ENCODE measurements around the gene C1orf198.

C1orf198 gene

GRCh38 chr1:230834292-230834691 is 34.0 kb downstream of the C1orf198 start:
- no peak for DNase-seq (ENCODE audit: low read depth in 2 of 2, low spot score in 1 of 2)

DNA sequence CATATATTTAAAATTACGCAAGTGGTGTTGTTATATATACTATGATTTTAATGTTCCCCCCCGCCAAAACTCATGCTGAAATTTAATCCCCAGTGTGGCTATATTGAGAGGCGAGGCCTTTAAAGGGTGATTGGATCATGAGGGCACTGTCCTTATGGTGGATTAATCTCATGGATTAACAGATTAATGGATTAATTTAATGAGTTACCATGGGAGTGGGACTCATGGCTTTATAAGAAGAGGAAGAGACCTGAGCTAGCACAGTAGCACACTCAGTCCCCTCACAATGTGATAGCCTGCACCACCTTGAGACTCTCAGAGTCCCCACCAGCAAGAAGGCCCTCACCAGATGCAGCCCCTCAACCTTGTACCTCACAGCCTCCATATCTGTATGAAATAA is 34.8 kb downstream of the C1orf198 start:
- no peak for DNase-seq (ENCODE audit: low read depth in 2 of 2, low spot score in 1 of 2)

DNA sequence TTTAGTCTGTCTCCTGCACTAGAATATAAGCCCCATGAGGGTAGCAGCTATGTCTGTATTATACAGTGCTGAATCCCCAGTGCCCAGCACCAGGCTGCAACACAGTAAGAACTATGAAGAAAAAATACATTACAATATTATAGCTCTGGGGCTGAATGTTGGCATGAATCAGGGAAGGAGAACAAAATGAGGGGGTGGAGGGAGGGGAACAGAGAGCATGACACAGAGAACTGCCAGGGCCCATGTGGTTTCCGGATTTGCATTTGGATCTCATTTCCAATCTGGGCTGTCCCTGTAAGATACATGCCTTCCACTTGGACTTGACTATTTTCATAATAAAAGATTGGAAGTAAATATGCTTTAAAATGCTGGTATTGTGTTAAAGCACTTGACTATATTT is 35.8 kb downstream of the C1orf198 start:
- DNase-seq (ENCODE audit: low read depth in 2 of 2, low spot score in 1 of 2), result no peak

DNA sequence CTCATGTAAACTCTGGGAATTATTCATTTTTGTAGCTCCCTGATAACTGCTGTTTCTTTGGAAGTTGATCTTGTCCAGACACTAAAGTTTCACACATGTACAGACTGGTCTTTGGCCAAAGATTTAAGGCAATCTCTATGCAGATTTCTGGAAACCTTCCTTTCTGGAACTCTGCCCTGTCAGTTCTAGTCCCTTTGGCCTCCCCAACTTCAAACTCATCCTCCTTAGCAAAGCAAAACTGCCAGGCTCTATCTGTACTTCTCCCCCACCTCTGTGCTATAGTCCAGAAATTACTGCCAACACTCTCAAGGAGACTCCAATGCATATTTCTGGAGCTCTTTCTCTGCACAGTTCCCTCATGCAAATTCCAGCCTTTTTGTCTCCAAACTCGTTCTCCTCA is 36.5 kb downstream of the C1orf198 start:
- no peak for DNase-seq (ENCODE audit: low read depth in 2 of 2, low spot score in 1 of 2)

DNA sequence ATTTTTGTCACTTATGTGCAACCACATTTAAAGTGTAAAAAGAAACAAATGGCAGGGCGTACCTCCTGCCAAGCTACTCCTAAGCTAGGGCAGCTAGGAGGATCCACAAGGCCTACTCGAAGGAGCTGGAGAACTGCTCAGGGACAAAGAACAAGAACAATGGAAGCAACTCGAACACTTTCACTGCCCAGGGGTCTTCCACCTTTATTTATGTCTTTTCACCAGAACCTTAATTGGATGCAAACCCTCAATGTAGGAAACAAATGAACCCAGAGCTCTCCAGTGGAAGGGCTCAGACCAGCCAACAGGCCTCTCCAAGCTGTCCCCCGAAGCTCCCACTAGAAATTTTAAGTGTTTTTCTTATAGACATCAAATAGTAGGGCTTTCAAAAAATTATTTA is 39.9 kb downstream of the C1orf198 start:
- DNase-seq (ENCODE audit: low read depth in 2 of 2, low spot score in 1 of 2), result no peak

- DNase-seq (ENCODE audit: low read depth in 2 of 2, low spot score in 1 of 2), result no peak
Observed at GRCh38 chr1:230827801-230828200, 40.5 kb downstream of the C1orf198 start.

- DNase-seq (ENCODE audit: low read depth in 2 of 2, low spot score in 1 of 2), result no peak
Observed at GRCh38 chr1:230827081-230827681, 41.1 kb downstream of the C1orf198 start.

DNA sequence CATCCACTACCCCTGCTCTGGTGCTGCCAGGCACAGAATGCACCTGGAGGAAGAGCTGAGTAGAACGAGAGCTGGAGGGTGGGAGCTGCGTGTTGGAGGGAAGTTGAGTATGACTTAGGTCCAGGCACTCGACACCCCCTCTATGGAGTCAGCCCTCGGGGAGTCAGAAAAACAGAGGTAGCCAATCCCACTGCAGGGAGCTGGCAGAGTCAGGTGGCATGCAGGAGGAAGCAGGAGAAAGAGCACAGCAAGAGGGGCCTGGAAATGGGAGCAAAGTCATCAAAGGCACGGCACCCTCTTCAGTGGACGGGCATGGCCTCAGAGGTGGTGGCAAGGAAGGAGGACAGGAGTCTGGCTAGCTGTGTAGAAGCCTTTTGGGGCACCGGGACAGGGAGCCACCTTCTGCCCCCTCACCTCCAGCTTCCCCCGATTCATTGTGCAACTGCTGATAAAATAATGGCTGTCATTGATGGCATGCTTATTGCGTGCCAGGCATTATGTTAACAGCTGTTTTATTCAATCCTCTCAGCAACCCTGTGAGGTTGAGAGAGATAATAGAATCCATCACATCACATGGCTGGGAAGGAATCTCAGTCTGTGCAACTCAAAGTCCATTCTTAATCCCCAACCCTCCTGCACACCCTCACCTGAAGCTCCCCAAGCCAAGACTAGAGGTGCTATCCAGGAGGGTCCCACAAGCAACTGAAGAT is 42.0 kb downstream of the C1orf198 start:
- DNase-seq (ENCODE audit: low read depth in 2 of 2, low spot score in 1 of 2), result no peak

DNA sequence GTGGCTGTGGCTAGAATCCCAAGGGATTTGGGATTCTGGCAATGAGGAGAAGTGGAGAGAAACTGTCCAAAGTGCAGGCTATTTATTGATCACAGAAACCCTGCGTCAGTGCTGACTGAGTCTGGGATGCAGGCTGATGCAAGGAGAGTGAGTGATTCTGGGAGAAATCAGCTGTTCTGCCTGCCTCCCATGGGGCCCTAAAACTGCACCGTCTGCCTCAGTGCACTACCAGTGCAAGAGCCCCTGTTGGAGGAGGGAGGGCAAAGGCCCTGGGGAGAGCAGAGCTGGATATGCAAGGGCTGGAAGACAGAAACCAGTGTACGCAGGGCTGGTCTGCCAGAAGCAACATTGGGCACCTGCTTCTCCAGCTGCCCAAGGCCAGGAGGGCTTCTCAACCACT is 42.6 kb downstream of the C1orf198 start:
- DNase-seq (ENCODE audit: low read depth in 2 of 2, low spot score in 1 of 2), result no peak

DNA sequence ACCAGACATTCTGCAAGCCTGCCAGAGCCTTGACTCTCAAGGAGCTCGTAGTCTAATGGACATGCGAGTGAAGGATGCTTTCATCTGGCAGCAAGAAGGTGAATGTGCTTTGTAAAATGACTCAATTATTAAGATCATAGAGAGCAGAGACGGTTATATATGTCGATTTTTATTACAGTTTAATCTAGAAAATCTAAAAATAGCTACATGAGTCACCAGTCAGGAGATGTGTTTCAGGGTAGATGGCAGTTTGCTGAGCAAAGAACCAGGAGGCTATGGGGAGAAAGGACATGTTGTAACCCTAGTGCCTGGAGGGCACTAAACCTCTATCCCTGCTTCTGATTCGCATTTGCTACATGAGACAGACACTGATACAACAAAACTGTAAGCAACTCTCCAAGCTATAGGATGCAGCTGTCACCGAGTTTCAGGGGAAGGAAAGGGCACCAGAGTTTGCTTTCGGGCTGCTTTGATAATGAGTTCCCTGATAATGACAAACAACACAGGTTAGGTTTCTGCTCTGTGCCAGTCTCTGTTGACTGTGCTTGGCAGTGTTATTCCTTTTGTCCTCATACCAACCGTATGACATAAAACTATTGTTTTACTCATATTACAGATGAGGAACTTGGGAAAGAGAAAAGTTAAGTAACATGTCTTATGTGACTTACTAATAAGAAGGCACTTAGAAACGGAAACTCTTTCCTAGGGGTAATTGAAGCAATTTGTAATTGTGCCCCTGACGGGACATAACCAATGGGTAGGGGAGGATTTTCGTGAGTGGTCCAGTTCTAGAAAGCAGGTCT is 43.2 kb downstream of the C1orf198 start:
- no peak for DNase-seq (ENCODE audit: low read depth in 2 of 2, low spot score in 1 of 2)

DNA sequence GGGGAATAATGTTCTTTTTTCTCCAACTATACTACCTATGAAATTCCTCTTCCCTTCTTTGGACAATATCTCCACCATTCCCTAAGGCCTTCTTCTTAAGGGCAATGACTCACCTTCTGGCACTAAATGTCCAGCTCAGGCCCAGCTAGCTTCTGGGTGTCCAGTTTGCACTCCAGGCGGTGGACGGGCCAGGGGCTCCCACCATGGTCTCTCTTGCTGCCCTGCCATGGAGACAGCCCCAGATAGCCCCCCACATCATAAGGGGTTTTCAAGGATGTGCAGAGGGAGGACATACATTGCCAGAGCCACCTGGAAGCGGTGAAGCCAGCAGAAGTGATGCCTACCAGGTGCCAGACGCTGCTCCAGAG is 43.8 kb downstream of the C1orf198 start:
- no peak for DNase-seq (ENCODE audit: low read depth in 2 of 2, low spot score in 1 of 2)

DNA sequence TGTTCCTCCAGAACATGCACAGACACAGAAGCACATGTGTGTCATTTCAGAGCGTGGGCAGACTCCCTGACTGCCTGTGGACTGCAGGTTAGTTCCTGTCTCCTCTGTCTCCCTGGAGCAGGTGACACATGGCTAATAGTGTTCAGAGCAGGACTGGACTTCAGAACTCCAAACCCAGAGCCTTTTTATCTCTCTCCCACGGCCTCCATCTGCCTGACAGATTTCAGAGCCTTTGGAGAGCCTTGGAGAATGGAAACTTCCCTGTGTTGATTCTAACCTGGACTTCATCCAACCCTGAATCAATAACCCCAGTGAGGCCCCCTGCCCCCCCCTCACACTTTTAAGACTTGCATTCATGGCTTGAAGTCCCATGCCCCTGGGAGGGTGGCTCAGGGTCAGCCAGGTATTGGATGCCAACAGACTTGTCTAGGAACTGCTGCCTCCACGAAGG is 44.4 kb downstream of the C1orf198 start:
- DNase-seq (ENCODE audit: low read depth in 2 of 2, low spot score in 1 of 2), result no peak

DNA sequence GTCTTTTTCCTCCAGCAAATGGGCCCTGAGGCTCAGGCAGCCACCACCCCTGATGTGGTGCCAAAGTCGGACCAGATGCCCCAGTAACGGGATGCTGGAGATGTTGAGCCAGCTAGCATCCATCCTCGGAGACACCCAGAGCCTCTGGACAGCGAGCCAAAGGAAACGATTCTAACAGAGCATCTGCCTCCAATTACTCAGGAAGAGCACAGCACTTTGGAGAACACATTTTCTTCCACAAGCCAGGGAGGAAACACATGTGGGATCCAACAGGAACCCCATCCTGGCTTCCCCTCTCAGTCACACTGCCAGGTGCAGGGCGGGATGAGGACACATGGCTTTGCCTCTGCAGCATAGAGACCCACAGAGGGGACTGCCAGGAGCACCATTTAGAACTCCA is 44.9 kb downstream of the C1orf198 start:
- DNase-seq (ENCODE audit: low read depth in 2 of 2, low spot score in 1 of 2), result no peak

- no peak for DNase-seq (ENCODE audit: low read depth in 2 of 2, low spot score in 1 of 2)
Observed at GRCh38 chr1:230822092-230822581, 46.2 kb downstream of the C1orf198 start.

DNA sequence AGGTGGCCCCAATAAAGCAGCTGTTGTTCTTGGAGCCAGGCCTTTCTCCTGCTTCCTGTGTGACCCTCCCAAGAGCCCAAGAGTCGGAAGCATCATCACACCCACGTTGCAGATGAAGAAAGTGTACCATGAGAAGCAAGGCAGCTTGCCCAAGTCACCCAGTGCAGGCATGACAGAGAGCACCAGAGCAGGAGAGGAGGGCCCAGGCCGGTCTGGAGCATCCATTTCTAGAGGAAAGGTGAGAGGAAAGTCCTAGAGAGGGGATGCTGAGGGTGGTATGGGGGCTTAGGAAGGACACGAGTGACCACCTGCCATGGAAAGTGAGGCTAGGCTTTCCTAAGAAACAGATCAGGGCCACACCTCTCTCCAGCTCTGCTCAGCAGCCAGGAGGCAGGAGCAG is 47.0 kb downstream of the C1orf198 start:
- DNase-seq (ENCODE audit: low read depth in 2 of 2, low spot score in 1 of 2), result no peak

DNA sequence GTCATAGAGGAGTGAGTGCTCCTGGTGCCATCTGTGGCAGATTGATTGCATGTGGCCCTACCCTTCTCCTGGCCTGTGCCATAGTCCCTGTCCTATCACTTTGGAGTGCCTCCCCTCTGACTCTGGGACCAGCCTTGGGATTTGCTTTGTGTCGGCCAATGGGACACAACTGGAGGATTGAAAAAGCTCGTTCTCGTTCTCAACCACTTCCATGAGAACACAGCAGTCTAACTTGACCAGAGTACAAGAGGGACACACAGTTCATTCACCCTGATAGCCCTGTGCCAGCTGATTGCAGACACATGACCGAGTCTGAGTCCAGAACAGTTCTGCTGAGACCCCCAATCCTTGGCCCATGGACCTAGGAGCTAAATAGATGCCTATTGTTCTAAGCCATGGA is 47.8 kb downstream of the C1orf198 start:
- DNase-seq (ENCODE audit: low read depth in 2 of 2, low spot score in 1 of 2), result no peak

DNA sequence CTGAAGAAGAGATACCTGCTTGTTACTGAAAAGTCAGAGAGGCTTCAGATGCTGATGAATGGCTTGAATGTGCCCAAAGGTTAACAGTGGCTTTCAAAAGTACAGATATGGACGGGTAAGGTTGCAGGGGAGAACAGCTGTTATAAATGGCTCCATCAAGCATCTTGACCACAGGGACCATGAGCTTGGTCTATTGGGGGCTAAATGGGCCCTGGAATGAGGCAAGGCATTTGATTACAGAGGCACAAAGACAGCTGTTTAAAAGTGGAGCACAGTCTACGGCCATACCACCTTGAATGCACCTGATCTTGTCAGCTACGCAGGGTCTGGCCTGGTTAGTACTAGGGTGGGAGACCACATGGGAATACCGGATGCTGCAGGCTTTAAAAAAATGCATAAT is 48.3 kb downstream of the C1orf198 start:
- no peak for DNase-seq (ENCODE audit: low read depth in 2 of 2, low spot score in 1 of 2)

DNA sequence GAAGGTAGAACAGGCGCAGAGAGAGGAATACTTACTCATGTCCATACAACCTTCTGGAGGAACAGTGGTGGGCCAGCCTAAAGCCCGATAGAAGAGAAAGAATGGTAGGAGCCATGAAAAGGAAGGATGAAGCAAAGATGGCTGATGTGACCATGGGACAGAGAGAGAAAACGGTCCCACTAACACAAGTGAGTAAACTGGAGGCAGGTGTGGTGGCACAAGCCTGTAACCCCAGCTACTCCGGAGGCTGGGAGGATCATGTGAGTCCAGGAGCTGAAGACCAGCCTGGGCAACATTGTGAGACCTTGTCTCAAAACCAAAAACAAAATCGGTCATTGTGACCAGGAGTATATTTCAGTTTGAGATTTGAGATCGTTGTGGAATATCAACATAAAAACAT is 49.4 kb downstream of the C1orf198 start:
- no peak for DNase-seq (ENCODE audit: low read depth in 2 of 2, low spot score in 1 of 2)

- no peak for DNase-seq (ENCODE audit: low read depth in 2 of 2, low spot score in 1 of 2)
Observed at GRCh38 chr1:230818367-230818766, 50.0 kb downstream of the C1orf198 start.

GRCh38 chr1:230816018-230816417 is 52.3 kb downstream of the C1orf198 start:
- no peak for DNase-seq (ENCODE audit: low read depth in 2 of 2, low spot score in 1 of 2)

- DNase-seq (ENCODE audit: low read depth in 2 of 2, low spot score in 1 of 2), result no peak
Observed at GRCh38 chr1:230814949-230815692, 53.2 kb downstream of the C1orf198 start.
